Occipital lobe (tissue), 2 donors: ENCODE results near the gene ZSCAN21. TPM values are rescaled to one million over a fixed set of nuclear protein-coding genes. Genes with fewer than 3 reads are reported as not detected.

Source experiments
- DNase-seq: peaks from one replicate; lab custom pipeline; 2025; lab: John Stamatoyannopoulos, UW
- total RNA-seq: library from RNA; depleted of rRNA; stranded (reverse); fragments of >200 nt; gene quantifications from one replicate; pipeline ENCODE4 v1.2.3, GENCODE V29; 2014

The ZSCAN21 gene
- total RNA-seq, 1 donor from 2014 or later: 14.7 TPM

DNA sequence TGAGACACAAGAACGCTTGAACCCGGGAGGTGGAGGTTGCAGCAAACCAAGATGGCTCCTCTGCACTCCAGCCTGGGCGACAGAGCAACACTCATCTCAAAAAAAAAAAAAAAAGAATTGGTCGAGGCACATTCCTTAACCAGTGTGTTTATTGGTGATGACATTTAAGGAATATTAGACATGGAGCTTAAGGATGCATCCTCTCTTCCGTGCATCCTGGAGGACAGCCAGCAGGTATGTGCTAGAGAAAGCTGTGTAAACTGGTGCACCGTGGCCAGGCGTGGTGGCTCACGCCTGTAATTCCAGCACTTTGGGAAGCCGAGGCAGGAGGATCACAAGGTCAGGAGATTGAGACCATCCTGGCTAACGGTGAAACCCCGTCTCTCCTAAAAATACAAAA is 22.4 kb upstream of the ZSCAN21 start:
- DNase-seq: no peak

- DNase-seq: no peak
These were observed 20.0 kb upstream of the ZSCAN21 start for GRCh38 chr7:100029596-100029995.

DNA sequence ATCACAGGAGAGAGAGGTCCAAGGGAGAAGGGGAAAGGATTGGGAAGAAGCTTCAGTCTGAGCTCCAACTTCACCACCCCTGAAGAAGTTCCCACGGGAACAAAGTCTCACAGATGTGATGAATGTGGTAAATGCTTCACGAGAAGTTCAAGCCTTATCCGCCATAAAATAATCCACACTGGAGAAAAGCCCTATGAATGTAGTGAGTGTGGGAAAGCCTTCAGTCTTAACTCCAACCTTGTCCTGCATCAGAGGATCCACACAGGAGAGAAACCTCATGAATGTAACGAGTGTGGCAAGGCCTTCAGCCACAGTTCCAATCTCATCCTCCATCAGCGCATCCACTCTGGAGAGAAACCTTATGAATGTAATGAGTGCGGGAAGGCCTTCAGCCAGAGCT is 16.0 kb upstream of the ZSCAN21 start:
- DNase-seq: no peak

GRCh38 chr7:100034871-100035510 is 14.6 kb upstream of the ZSCAN21 start:
- no peak for DNase-seq

DNA sequence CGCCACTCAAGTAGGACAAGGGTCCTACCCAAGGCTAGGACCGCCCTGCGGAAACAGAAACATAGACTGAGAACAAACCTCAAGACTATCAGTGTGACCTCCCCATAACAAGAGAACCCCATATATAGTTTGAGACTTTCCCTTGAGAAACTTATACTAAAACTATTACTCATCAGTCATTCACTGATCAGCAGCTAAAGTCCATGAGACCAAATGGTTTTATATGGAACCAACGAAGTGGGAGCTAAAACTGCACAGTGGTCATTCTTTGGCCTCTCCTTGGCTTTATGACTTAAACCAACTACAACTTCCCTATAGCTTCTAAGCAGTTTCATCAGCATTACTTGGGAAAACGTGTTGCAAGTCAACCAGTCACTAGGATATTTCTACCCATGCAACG is 13.7 kb upstream of the ZSCAN21 start:
- DNase-seq: no peak

DNA sequence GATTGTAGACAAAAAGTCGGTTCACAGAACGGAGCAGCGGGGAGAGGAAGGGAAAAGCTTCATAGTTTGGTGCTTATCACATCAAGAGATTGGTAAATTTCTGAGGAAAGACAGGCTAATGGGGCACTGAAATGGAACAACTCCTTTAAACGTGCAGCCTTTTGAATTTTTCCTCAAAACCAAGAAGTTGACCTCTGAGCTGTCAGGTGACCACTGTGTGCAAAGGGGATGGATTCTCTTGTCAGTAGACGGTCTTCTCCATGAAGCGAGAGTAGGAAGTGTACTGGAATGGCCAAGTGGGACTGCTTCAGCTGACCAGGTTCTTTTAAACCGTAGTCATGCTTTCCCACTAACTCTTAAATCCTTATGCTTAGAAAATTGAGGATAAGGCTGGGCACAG is 11.2 kb upstream of the ZSCAN21 start:
- no peak for DNase-seq

- DNase-seq: no peak
These were observed 9.0 kb upstream of the ZSCAN21 start for GRCh38 chr7:100040575-100040974.

- DNase-seq: no peak
These were observed 4.9 kb upstream of the ZSCAN21 start for GRCh38 chr7:100044718-100045117.

DNA sequence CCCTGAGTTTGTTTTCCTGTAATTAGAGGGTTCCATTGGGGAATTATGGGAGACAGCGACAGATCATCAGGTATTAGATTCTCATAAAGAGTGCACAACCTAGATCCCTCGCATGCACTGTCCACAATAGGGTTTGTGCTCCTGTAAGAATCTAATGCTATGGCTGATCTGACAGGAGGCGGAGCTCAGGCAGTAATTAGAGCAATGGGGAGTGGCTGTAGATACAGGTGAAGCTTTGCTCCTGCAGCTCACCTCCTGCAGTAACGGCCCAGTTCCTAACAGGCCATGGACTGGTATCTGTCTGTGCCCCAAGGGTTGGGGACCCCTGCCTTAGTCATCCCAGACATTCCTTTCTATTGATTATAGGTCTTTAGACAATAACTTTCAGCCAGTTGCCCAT is 894 bp upstream of the ZSCAN21 start:
- no peak for DNase-seq

GRCh38 chr7:100051611-100052010 is 2.0 kb downstream of the ZSCAN21 start:
- DNase-seq: no peak

DNA sequence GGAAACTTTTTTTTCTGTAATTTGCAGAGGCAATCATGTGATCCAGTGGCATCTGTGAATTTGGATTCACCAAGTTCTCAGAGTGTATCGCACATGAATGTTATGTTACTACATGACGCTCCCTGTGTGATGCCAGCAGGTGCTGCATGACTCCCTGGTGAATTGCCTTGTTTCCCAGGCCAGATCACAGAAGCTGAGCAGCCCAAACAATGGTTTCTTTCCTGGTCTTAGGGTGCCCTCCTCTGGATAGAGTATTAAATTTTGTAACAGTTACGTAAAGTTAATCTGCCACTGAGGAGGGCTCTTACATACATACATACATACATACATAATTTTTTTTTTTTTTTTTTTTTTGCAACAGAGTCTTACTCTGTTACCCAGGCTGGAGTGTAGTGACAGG is 3.6 kb downstream of the ZSCAN21 start:
- DNase-seq: peak; percentile 36

DNA sequence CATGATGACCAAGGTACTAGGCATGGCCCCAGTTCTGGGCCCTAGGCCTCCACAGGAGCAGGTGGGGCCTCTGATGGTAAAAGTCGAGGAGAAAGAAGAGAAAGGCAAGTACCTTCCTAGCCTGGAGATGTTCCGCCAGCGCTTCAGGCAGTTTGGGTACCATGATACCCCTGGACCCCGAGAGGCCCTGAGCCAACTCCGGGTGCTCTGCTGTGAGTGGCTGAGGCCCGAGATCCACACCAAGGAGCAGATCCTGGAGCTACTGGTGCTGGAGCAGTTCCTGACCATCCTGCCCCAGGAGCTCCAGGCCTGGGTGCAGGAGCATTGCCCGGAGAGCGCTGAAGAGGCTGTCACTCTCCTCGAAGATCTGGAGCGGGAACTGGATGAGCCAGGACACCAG is 7.4 kb downstream of the ZSCAN21 start:
- DNase-seq: no peak

- DNase-seq: no peak
These were observed 9.7 kb downstream of the ZSCAN21 start for GRCh38 chr7:100059251-100059739.

- no peak for DNase-seq
These were observed 12.1 kb downstream of the ZSCAN21 start for GRCh38 chr7:100061518-100062193.

GRCh38 chr7:100063376-100063775 is 13.8 kb downstream of the ZSCAN21 start:
- DNase-seq: no peak

DNA sequence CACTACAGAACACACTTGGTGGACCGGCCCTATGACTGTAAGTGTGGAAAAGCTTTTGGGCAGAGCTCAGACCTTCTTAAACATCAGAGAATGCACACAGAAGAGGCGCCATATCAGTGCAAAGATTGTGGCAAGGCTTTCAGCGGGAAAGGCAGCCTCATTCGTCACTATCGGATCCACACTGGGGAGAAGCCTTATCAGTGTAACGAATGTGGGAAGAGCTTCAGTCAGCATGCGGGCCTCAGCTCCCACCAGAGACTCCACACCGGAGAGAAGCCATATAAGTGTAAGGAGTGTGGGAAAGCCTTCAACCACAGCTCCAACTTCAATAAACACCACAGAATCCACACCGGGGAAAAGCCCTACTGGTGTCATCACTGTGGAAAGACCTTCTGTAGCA is 14.6 kb downstream of the ZSCAN21 start:
- DNase-seq: no peak

DNA sequence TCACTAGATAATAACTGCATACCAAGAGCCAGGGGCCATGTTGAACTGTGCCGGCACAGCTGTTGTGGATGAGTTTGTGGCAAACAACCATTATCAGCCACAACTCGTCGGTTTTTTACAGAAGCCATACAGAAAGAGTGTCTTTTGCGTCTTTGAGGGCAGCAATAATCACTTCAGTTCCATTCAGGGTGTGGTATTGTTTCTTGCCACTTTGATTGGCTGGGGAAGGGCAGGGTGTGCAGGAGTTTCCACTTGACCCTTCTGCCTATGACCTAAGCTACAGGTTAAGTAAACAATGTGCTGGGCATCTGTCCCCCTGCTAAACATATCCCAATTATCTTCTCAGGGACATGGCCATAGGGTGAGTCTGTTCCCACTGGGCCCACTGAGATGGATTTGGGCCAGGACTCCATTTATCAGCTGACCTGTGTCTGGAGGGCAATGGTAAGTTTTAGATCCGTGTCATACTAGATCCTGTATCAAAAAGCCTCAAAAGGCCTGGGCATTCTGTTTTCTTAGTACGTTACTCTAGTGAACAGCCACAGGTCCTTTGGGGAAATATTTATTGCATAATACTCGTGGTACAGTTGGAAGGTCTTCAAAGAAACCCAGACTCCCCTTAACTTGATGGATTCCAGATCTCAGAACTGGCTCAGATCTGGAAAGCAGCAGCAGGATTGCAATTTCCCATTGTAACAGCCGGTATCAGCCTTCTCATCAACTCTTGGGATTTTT is 16.0 kb downstream of the ZSCAN21 start:
- DNase-seq: no peak

DNA sequence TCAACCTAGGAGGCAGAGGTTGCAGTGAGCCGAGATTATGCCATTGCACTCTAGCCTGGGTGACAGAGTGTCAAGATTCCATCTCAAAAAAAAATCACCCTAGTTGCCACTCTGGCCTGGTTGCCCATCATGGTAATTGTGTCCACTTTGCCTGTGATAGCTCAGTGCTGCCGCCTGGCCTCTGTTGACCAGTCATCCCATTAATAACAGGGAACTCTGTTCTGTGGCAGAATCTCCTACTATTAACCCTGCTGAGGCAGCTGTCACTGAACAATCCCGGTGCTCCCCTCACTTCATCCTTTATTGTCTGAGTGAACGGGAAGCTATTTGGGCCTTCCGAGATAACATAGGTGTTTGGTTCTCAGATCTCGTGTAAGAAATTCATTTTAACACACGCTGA is 17.4 kb downstream of the ZSCAN21 start:
- DNase-seq: no peak

- no peak for DNase-seq
These were observed 20.4 kb downstream of the ZSCAN21 start for GRCh38 chr7:100069991-100070390.

DNA sequence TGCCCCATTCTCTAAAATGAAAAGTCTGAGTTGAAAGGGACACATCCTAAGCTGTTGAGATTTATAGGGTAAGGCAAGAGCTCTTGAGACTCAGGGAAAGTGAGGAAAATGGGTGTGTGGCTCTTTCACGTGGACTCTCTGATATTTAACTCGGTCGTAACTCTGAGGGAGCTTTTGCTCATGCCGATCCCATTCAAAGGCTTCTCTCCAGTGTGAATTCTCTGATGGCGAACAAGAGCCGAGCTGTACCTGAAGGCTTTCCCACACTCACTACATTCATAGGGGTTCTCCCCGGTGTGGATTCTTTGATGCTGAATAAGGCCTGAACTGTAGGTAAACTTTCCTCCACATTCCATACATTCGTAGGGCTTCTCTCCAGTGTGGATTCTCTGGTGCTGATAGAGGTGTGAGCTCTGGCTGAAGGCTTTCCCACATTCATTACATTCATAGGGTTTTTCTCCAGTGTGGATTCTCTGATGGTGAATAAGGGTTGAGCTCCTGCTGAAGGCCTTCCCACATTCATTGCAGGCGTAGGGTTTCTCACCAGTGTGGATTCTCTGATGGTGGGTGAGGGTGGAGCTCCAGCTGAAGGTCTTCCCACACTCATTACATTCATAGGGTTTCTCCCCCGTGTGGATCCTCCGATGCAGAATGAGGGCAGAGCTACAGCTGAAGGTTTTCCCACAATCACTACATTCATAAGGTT is 21.6 kb downstream of the ZSCAN21 start:
- DNase-seq: no peak

DNA sequence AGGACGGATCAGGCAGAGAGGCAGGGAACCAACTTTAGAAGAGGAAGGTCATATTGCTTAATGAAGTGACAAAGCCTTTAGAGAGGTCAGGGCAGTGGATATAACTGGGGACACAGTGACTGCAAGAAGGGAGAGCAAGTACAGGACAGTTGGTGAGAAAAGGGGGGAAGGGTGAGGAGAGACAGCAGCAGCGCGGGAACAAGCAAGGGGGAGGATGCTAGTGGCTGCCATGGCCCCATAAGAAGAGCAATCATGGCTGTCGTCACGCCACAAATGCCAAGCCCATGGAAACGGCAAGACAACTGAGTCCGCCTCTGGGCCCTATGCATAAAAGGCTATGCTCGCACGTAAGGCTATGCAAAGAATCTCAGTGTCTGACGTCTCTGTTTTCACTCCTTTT is 22.9 kb downstream of the ZSCAN21 start:
- DNase-seq: no peak

DNA sequence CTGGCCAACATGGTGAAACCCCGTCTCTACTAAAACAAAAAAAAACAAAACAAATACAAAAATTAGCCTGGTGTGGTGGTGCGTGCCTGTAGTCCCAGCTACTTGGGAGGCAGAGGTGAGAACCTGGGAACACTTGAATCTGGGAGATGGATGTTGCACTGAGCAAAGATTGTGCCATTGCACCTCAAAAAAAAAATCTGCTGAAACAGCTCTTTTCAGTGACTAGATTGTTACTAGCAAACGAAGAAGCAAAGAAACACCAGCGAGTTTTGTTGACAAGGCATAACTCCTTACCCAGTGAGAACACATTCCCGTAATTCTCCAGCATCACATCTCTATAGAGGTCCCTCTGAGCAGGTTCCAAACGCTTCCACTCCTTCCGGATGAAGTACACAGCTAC is 25.3 kb downstream of the ZSCAN21 start:
- no peak for DNase-seq
